ENCODE measurements around the gene TBC1D14. TPM values are rescaled to one million over a fixed set of nuclear protein-coding genes. Genes with fewer than 3 reads are reported as not detected.

Gene TBC1D14
- total RNA-seq, 1 experiment from 2014 or later: 35.2 TPM

DNA sequence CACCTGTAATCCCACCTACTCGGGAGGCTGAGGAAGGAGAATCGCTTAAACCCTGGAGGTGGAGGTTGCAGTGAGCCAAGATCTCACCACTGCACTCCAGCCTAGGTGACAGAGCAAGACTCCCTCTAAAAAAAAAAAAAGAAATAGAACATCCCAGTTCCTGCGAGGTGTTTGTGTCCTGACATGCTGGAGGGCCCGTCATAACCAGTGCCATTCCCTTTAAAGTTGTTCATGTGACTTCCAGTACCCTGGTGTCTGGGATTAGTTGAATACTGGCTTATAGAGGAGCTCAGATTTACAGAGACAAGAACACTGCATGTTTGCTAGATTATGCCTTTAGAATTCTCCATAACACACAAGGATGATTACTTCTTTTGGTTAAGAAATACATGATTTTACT is 95.9 kb downstream of the TBC1D14 start:
- H3K79me2 ChIP-seq (ENCODE audit: low read length): 0 out of 2 replicates have a peak, but pooled peaks cover 7% of the 10 kb centered on the region
- H2AFZ ChIP-seq (ENCODE audit: low read length): no peak overlapping the region
- no peak for DNase-seq
- H4K20me1 ChIP-seq (ENCODE audit: insufficient read depth, low read depth, low read length): no peaks in the 10 kb centered on the region
- no peak overlapping the region for H3K9ac ChIP-seq (ENCODE audit: low read length)
- H3K36me3 ChIP-seq (ENCODE audit: insufficient read depth, low read length): peaks cover 8% of the 10 kb centered on the region; the same call in 1 of the 2 replicates
- H3K4me1 ChIP-seq (ENCODE audit: low read length): no peaks in the 10 kb centered on the region
- H3K4me2 ChIP-seq (ENCODE audit: low read depth, low read length, poor library complexity, severe bottlenecking): no peak overlapping the region
- H3K27ac ChIP-seq (ENCODE audit: low read length): no peak overlapping the region
- no peak overlapping the region for H3K4me3 ChIP-seq (ENCODE audit: low read length)
- no peaks in the 10 kb centered on the region for H3K27me3 ChIP-seq (ENCODE audit: low read length)
- no peaks in the 10 kb centered on the region for H3K9me2 ChIP-seq (replicated peaks; ENCODE audit: insufficient read depth, low read length)
- no peaks in the 10 kb centered on the region for H3K9me3 ChIP-seq (ENCODE audit: low read length)

DNA sequence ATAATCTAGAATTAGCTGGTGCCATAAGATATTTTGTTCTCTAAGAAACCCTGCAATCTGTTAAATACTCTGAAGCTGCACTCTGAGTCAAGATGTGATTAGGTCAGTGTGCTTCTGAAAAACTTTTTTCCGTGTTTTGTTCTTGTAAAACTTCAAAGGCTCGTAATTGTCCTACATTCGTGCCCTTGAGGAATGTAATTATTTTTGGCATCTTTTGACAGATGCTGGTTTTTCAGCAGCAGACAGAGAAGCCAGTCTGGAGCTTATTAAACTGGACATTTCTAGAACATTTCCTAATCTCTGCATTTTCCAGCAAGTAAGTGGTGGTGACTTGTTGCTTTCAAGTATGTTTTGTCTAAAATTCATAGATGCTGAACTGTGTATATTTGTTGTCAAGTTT is 96.8 kb downstream of the TBC1D14 start:
- H3K9me2 ChIP-seq (replicated peaks; ENCODE audit: insufficient read depth, low read length): no peaks in the 10 kb centered on the region
- H3K4me1 ChIP-seq (ENCODE audit: low read length): no peaks in the 10 kb centered on the region
- H2AFZ ChIP-seq (ENCODE audit: low read length): no peak overlapping the region
- H3K27ac ChIP-seq (ENCODE audit: low read length): no peak overlapping the region
- no peak overlapping the region for H3K9ac ChIP-seq (ENCODE audit: low read length)
- no peak for DNase-seq
- H3K4me3 ChIP-seq (ENCODE audit: low read length): no peak overlapping the region
- H3K36me3 ChIP-seq (ENCODE audit: insufficient read depth, low read length): peaks cover 3% of the 10 kb centered on the region; the same call in 1 of the 2 replicates
- H3K27me3 ChIP-seq (ENCODE audit: low read length): no peaks in the 10 kb centered on the region
- 0 out of 2 replicates have a peak, but pooled peaks cover 7% of the 10 kb centered on the region for H3K79me2 ChIP-seq (ENCODE audit: low read length)
- H3K4me2 ChIP-seq (ENCODE audit: low read depth, low read length, poor library complexity, severe bottlenecking): no peak overlapping the region
- H3K9me3 ChIP-seq (ENCODE audit: low read length): no peaks in the 10 kb centered on the region
- no peaks in the 10 kb centered on the region for H4K20me1 ChIP-seq (ENCODE audit: insufficient read depth, low read depth, low read length)

- H2AFZ ChIP-seq (ENCODE audit: low read length): no peak overlapping the region
- 0 out of 2 replicates have a peak, but pooled peaks cover 4% of the 10 kb centered on the region for H3K79me2 ChIP-seq (ENCODE audit: low read length)
- no peak for DNase-seq
- H3K4me1 ChIP-seq (ENCODE audit: low read length): no peaks in the 10 kb centered on the region
- H3K27ac ChIP-seq (ENCODE audit: low read length): no peak overlapping the region
- peaks cover under 1% of the 10 kb centered on the region; the same call in 1 of the 2 replicates for H3K36me3 ChIP-seq (ENCODE audit: insufficient read depth, low read length)
- H3K9me2 ChIP-seq (replicated peaks; ENCODE audit: insufficient read depth, low read length): no peaks in the 10 kb centered on the region
- H3K4me3 ChIP-seq (ENCODE audit: low read length): no peak overlapping the region
- H3K9me3 ChIP-seq (ENCODE audit: low read length): no peaks in the 10 kb centered on the region
- no peak overlapping the region for H3K9ac ChIP-seq (ENCODE audit: low read length)
- H4K20me1 ChIP-seq (ENCODE audit: insufficient read depth, low read depth, low read length): no peaks in the 10 kb centered on the region
- no peaks in the 10 kb centered on the region for H3K27me3 ChIP-seq (ENCODE audit: low read length)
- no peak overlapping the region for H3K4me2 ChIP-seq (ENCODE audit: low read depth, low read length, poor library complexity, severe bottlenecking)
These were observed 97.7 kb downstream of the TBC1D14 start for GRCh38 chr4:7007142-7007907.

DNA sequence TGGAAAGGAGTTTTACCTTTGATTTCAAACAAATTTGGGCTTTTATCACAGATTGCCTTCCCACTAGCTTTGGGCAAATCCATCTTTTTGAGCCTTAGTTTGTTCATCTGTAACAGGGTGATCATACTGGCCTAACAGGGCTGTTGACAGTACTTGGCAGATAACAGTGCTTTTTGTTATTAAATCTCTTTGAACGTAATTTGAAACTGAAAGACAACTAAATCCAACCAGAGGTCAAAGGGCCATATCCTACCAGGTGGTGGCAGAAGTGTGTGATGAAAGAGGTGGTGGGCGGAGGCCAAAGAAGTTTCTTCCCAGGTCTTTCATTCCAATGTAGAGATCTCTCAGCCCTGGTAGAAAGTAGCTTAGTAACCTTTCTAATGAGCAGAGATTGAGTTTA is 98.3 kb downstream of the TBC1D14 start:
- H3K4me3 ChIP-seq (ENCODE audit: low read length): no peak overlapping the region

DNA sequence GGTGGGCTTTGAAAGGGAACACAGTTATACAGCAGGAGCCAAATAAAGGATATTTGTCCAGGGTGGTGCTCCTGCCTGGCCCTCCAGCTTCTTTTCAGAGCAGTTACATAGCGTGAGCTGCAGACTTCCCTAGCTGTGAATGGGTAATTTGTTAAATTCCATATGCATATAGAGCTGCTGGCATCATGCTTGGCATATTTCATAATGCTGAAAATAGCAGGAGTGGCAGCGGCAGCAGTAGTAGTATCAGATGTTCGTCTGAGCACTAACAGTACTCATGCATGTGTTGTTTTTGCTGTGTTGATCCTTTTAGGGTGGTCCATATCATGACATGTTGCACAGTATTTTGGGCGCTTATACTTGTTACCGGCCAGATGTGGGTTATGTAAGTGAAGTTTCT is 99.9 kb downstream of the TBC1D14 start:
- no peak for DNase-seq
- no peaks in the 10 kb centered on the region for H3K9me2 ChIP-seq (replicated peaks; ENCODE audit: insufficient read depth, low read length)
- H3K27me3 ChIP-seq (ENCODE audit: low read length): no peaks in the 10 kb centered on the region
- H4K20me1 ChIP-seq (ENCODE audit: insufficient read depth, low read depth, low read length): no peaks in the 10 kb centered on the region
- no peaks in the 10 kb centered on the region for H3K9me3 ChIP-seq (ENCODE audit: low read length)
- peaks cover 16% of the 10 kb centered on the region for H3K4me1 ChIP-seq (ENCODE audit: low read length)
- no peak overlapping the region for H3K4me2 ChIP-seq (ENCODE audit: low read depth, low read length, poor library complexity, severe bottlenecking)
- no peak overlapping the region for H2AFZ ChIP-seq (ENCODE audit: low read length)
- H3K9ac ChIP-seq (ENCODE audit: low read length): no peak overlapping the region
- H3K79me2 ChIP-seq (ENCODE audit: low read length): no peaks in the 10 kb centered on the region
- H3K36me3 ChIP-seq (ENCODE audit: insufficient read depth, low read length): peaks cover 9% of the 10 kb centered on the region; the same call in 1 of the 2 replicates
- no peak overlapping the region for H3K4me3 ChIP-seq (ENCODE audit: low read length)
- H3K27ac ChIP-seq (ENCODE audit: low read length): no peak overlapping the region

More for the DNA sequence above, 98.3 kb downstream of the TBC1D14 start:
- no peaks in the 10 kb centered on the region for H4K20me1 ChIP-seq (ENCODE audit: insufficient read depth, low read depth, low read length)
- H3K27ac ChIP-seq (ENCODE audit: low read length): no peak overlapping the region
- H3K4me1 ChIP-seq (ENCODE audit: low read length): peaks cover under 1% of the 10 kb centered on the region; the same call in 1 of the 2 replicates
- 0 out of 2 replicates have a peak, but pooled peaks cover 2% of the 10 kb centered on the region for H3K79me2 ChIP-seq (ENCODE audit: low read length)
- H3K36me3 ChIP-seq (ENCODE audit: insufficient read depth, low read length): no peaks in the 10 kb centered on the region
- H3K9ac ChIP-seq (ENCODE audit: low read length): no peak overlapping the region
- no peak for DNase-seq
- no peaks in the 10 kb centered on the region for H3K9me3 ChIP-seq (ENCODE audit: low read length)
- H3K27me3 ChIP-seq (ENCODE audit: low read length): no peaks in the 10 kb centered on the region
- no peak overlapping the region for H3K4me2 ChIP-seq (ENCODE audit: low read depth, low read length, poor library complexity, severe bottlenecking)
- no peak overlapping the region for H2AFZ ChIP-seq (ENCODE audit: low read length)
- H3K9me2 ChIP-seq (replicated peaks; ENCODE audit: insufficient read depth, low read length): no peaks in the 10 kb centered on the region

DNA sequence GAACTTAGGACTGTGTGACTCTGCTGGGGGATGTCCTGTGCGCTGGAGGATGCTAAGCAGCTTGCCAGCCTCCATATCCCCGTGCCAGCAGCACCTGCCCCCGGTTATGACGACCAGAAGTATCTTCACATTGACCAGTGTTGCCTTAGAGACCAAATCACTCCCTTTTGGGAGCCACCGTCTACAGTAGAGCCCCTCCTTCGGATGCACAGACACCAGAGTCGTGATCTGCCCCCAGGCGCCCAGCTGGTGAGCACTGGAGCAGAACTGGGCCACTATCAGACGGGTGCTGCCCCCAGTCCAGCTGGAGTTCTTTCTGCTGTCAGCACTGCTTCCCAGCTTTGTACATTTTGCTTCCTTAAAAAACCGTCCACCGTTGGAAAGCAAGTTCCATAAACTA is 103.5 kb downstream of the TBC1D14 start:
- Histone ChIP-seq H3K9me2 (replicated peaks; ENCODE audit: insufficient read depth, low read length) (no peaks in the 10 kb centered on the region), H3K4me3 (ENCODE audit: low read length) (no peak overlapping the region), H3K27ac (ENCODE audit: low read length) (no peak overlapping the region), H3K4me2 (ENCODE audit: low read depth, low read length, poor library complexity, severe bottlenecking) (no peak overlapping the region), H2AFZ (ENCODE audit: low read length) (no peak overlapping the region), H3K9ac (ENCODE audit: low read length) (no peak overlapping the region), H3K27me3 (ENCODE audit: low read length) (no peaks in the 10 kb centered on the region), H3K79me2 (ENCODE audit: low read length) (no peaks in the 10 kb centered on the region), H3K4me1 (ENCODE audit: low read length) (peaks cover 16% of the 10 kb centered on the region), H4K20me1 (ENCODE audit: insufficient read depth, low read depth, low read length) (no peaks in the 10 kb centered on the region), H3K36me3 (ENCODE audit: insufficient read depth, low read length) (peaks cover 12% of the 10 kb centered on the region; the same call in 1 of the 2 replicates), H3K9me3 (ENCODE audit: low read length) (no peaks in the 10 kb centered on the region)
- DNase-seq: no peak

DNA sequence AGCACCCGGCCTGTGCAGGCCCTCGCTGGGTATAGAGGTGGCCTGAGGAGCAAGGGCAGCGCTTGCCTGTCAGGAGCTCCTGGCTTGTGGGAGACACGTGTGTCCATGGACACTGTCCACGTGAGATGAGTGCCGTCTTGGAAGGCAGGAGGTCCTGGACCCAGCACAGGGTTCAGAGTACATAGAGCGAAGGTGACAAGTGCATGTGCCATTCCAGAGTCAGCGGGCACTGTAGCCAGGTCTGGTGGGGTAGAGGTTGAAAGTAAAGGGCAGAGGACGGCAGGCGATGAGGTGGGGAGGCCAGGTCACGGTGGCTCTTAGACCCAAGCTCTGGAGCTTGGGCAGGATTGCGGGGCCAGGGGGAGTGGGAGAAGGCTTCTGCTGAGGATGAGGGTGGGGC is 105.2 kb downstream of the TBC1D14 start:
- Histone ChIP-seq H3K27me3 (ENCODE audit: low read length) (no peaks in the 10 kb centered on the region), H2AFZ (ENCODE audit: low read length) (no peak overlapping the region), H3K9me2 (replicated peaks; ENCODE audit: insufficient read depth, low read length) (no peaks in the 10 kb centered on the region), H3K79me2 (ENCODE audit: low read length) (no peaks in the 10 kb centered on the region), H3K36me3 (ENCODE audit: insufficient read depth, low read length) (peaks cover 12% of the 10 kb centered on the region; the same call in 1 of the 2 replicates), H3K9me3 (ENCODE audit: low read length) (no peaks in the 10 kb centered on the region), H4K20me1 (ENCODE audit: insufficient read depth, low read depth, low read length) (no peaks in the 10 kb centered on the region), H3K27ac (ENCODE audit: low read length) (no peak overlapping the region), H3K4me1 (ENCODE audit: low read length) (peaks cover 16% of the 10 kb centered on the region), H3K4me2 (ENCODE audit: low read depth, low read length, poor library complexity, severe bottlenecking) (no peak overlapping the region), H3K9ac (ENCODE audit: low read length) (no peak overlapping the region), H3K4me3 (ENCODE audit: low read length) (no peak overlapping the region)
- no peak for DNase-seq

- Histone ChIP-seq H3K27me3 (ENCODE audit: low read length) (no peaks in the 10 kb centered on the region), H3K4me1 (ENCODE audit: low read length) (peaks cover 16% of the 10 kb centered on the region), H2AFZ (ENCODE audit: low read length) (no peak overlapping the region), H3K9ac (ENCODE audit: low read length) (no peak overlapping the region), H3K9me2 (replicated peaks; ENCODE audit: insufficient read depth, low read length) (no peaks in the 10 kb centered on the region), H3K4me3 (ENCODE audit: low read length) (no peak overlapping the region), H3K9me3 (ENCODE audit: low read length) (no peaks in the 10 kb centered on the region), H3K36me3 (ENCODE audit: insufficient read depth, low read length) (peaks cover 12% of the 10 kb centered on the region; the same call in 1 of the 2 replicates), H3K79me2 (ENCODE audit: low read length) (no peaks in the 10 kb centered on the region; the same call in 1 of the 2 replicates), H3K27ac (ENCODE audit: low read length) (no peak overlapping the region), H3K4me2 (ENCODE audit: low read depth, low read length, poor library complexity, severe bottlenecking) (no peak overlapping the region), H4K20me1 (ENCODE audit: insufficient read depth, low read depth, low read length) (no peaks in the 10 kb centered on the region)
- DNase-seq: no peak
These were observed 105.9 kb downstream of the TBC1D14 start for GRCh38 chr4:7015383-7016035.

All from Karpas-422 (cell line).